SK-N-SH treated with all-trans-retinoic acid at 6 μM for 48 hours (cell line): ENCODE measurements around the gene DNASE2.

ENCODE experiments used
- CREB5 ChIP-seq: fragments of 250-450 bp; sonication (Bioruptor Pico); IDR thresholded peaks from 2 replicates; pipeline ENCODE4 v1.5.1; 2020; ENCODE audit warnings: low read depth, mild to moderate bottlenecking, moderate library complexity
- GLIS3 ChIP-seq: fragments of 250-450 bp; sonication (Bioruptor Pico); IDR thresholded peaks from 2 replicates; pipeline ENCODE4 v1.5.0; 2020; ENCODE audit warnings: mild to moderate bottlenecking, moderate library complexity
- OSR1 ChIP-seq: fragments of 250-450 bp; sonication (Bioruptor Pico); IDR thresholded peaks from 2 replicates; pipeline ENCODE4 v1.8.0; 2022; ENCODE audit warnings: moderate library complexity, mild to moderate bottlenecking, inconsistent platforms
- PATZ1 ChIP-seq: fragments of 250-450 bp; sonication (Bioruptor Pico); IDR thresholded peaks from 2 replicates; pipeline ENCODE4 v1.8.0; 2020; ENCODE audit warnings: mild to moderate bottlenecking, moderate library complexity, borderline replicate concordance
- POU6F1 ChIP-seq: fragments of 250-450 bp; sonication (Bioruptor Pico); IDR thresholded peaks from 2 replicates; pipeline ENCODE4 v1.8.0; 2021; ENCODE audit warnings: low read depth, mild to moderate bottlenecking, moderate library complexity, borderline replicate concordance
- RARB ChIP-seq: fragments of 250-450 bp; sonication (Bioruptor Pico); IDR thresholded peaks from 2 replicates; pipeline ENCODE4 v1.8.0; 2021; ENCODE audit warnings: mild to moderate bottlenecking, moderate library complexity
- ZFP3 ChIP-seq: fragments of 250-450 bp; sonication (Bioruptor Pico); IDR thresholded peaks from 2 replicates; pipeline ENCODE4 v1.5.0; 2020; ENCODE audit warnings: mild to moderate bottlenecking, moderate library complexity
- ZNF565 ChIP-seq: fragments of 450-650 bp; formaldehyde crosslinking; conservative IDR thresholded peaks from 2 replicates; pipeline ENCODE4 v1.5.0; 2020; ENCODE audit warnings: low read depth, mild to moderate bottlenecking, moderate library complexity

- TF ChIP-seq PATZ1 (CRISPR knock-in tag) (no peak), ZFP3 (CRISPR knock-in tag) (no peak), GLIS3 (CRISPR knock-in tag) (no peak), ZNF565 (CRISPR knock-in tag) (no peak), CREB5 (CRISPR knock-in tag) (no peak), POU6F1 (no peak), OSR1 (CRISPR knock-in tag) (no peak), RARB (CRISPR knock-in tag) (no peak)
These were observed 40.2 kb downstream of the DNASE2 start for GRCh38 chr19:12841094-12841493.
